ENCODE data around the gene TMEM223. TPM values are rescaled to one million over a fixed set of nuclear protein-coding genes. Genes with fewer than 3 reads are reported as not detected.

Gene TMEM223
- total and polyA plus RNA-seq, 9 of the 15 experiments (the other 6 are each of a cell fraction or from before 2014, with no cell fraction given) = 5.9 to 34.5 (median 19.6) TPM

DNA sequence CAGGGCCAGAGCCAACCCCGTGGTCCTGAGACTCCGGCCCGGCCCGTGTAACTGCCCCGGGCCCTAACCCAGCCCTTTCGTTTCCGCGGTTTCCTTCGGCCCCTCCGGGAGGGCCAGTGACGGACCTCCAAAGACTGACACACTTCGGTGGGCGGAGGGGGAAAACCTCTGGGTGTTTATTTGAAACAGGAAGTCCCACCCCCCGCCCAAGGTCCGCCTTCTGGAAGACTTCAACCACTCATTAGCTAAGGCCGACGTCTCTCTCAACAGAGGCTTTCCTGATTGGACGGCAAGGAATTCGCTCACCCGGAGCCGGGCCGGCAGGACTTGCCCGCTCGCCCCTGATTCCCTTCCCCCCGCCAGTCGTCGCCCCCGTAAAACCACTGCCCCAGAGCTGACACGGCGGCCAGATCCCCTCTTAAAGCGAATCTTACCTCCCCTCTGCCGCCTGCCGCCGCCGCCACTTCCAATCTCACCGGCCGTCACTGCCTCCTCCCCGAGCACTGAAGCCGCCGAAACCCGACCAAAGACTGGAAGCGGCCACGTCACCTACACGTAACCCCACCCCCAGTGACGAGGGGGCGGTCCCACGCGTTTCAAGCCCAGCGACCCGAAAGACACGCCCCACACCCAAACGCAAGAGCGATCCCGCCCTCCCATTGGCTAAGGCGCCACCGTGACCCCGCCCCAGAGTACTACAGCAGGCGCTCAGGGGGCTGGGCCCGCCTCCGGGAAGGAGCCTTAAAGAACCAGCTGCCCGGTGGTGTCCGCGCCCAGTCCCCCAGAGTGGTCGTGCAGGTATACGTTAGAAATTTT is 39.9 kb upstream of the TMEM223 start, which contains the start of gene STX5 (continued):
- TF ChIP-seq, protein P1, sequence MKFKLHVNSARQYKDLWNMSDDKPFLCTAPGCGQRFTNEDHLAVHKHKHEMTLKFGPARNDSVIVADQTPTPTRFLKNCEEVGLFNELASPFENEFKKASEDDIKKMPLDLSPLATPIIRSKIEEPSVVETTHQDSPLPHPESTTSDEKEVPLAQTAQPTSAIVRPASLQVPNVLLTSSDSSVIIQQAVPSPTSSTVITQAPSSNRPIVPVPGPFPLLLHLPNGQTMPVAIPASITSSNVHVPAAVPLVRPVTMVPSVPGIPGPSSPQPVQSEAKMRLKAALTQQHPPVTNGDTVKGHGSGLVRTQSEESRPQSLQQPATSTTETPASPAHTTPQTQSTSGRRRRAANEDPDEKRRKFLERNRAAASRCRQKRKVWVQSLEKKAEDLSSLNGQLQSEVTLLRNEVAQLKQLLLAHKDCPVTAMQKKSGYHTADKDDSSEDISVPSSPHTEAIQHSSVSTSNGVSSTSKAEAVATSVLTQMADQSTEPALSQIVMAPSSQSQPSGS (CRISPR knock-in tag; IDR thresholded peaks at IDR 0.05) = no peak
- TF ChIP-seq PHF8 (IDR thresholded peaks at IDR 0.05; ENCODE audit: borderline replicate concordance, low read length) = peak; percentile 90; the same call in 1 of the 2 replicates
- no peak for TF ChIP-seq IRF2 (CRISPR knock-in tag; IDR thresholded peaks at IDR 0.05)
- no peak for TF ChIP-seq HDAC8 (tag; IDR thresholded peaks at IDR 0.05)
- no peak for TF ChIP-seq FIP1L1 (IDR thresholded peaks at IDR 0.05; ENCODE audit: low read depth, low read length, poor library complexity, severe bottlenecking)
- TF ChIP-seq, protein P2, sequence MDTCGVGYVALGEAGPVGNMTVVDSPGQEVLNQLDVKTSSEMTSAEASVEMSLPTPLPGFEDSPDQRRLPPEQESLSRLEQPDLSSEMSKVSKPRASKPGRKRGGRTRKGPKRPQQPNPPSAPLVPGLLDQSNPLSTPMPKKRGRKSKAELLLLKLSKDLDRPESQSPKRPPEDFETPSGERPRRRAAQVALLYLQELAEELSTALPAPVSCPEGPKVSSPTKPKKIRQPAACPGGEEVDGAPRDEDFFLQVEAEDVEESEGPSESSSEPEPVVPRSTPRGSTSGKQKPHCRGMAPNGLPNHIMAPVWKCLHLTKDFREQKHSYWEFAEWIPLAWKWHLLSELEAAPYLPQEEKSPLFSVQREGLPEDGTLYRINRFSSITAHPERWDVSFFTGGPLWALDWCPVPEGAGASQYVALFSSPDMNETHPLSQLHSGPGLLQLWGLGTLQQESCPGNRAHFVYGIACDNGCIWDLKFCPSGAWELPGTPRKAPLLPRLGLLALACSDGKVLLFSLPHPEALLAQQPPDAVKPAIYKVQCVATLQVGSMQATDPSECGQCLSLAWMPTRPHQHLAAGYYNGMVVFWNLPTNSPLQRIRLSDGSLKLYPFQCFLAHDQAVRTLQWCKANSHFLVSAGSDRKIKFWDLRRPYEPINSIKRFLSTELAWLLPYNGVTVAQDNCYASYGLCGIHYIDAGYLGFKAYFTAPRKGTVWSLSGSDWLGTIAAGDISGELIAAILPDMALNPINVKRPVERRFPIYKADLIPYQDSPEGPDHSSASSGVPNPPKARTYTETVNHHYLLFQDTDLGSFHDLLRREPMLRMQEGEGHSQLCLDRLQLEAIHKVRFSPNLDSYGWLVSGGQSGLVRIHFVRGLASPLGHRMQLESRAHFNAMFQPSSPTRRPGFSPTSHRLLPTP (IDR thresholded peaks at IDR 0.05; ENCODE audit: borderline replicate concordance, extremely low read depth, insufficient read length) = no peak
- TF ChIP-seq MECOM (CRISPR knock-in tag; IDR thresholded peaks at IDR 0.05) = no peak
- no peak for TF ChIP-seq TAF15 (IDR thresholded peaks at IDR 0.05; ENCODE audit: low read depth, low read length)
- no peak for TF ChIP-seq THRB (CRISPR knock-in tag; conservative IDR thresholded peaks at IDR 0.05)
- no peak for TF ChIP-seq ZNF717 (CRISPR knock-in tag; IDR thresholded peaks at IDR 0.05)
- peak; percentile 89 for TF ChIP-seq TAF9B (IDR thresholded peaks at IDR 0.05; ENCODE audit: partially characterized antibody)
- TF ChIP-seq, protein P3, sequence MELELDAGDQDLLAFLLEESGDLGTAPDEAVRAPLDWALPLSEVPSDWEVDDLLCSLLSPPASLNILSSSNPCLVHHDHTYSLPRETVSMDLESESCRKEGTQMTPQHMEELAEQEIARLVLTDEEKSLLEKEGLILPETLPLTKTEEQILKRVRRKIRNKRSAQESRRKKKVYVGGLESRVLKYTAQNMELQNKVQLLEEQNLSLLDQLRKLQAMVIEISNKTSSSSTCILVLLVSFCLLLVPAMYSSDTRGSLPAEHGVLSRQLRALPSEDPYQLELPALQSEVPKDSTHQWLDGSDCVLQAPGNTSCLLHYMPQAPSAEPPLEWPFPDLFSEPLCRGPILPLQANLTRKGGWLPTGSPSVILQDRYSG (tag; conservative IDR thresholded peaks at IDR 0.05; ENCODE audit: low read depth) = peak; percentile 94; the same call in 1 of the 2 replicates
- TF ChIP-seq ARNT (IDR thresholded peaks at IDR 0.05) = 0 out of 4 replicates have a peak, but pooled peaks of 1 of the 2 experiments have one; percentile 6
- no peak for TF ChIP-seq MAFF (IDR thresholded peaks at IDR 0.05; ENCODE audit: low read length)
- TF ChIP-seq, protein P4, sequence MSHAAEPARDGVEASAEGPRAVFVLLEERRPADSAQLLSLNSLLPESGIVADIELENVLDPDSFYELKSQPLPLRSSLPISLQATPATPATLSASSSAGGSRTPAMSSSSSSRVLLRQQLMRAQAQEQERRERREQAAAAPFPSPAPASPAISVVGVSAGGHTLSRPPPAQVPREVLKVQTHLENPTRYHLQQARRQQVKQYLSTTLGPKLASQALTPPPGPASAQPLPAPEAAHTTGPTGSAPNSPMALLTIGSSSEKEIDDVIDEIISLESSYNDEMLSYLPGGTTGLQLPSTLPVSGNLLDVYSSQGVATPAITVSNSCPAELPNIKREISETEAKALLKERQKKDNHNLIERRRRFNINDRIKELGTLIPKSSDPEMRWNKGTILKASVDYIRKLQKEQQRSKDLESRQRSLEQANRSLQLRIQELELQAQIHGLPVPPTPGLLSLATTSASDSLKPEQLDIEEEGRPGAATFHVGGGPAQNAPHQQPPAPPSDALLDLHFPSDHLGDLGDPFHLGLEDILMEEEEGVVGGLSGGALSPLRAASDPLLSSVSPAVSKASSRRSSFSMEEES (CRISPR knock-in tag; IDR thresholded peaks at IDR 0.05) = no peak

Data from K562 (cell line).